ENCODE data around the gene PRDM10.

The PRDM10 gene

DNA sequence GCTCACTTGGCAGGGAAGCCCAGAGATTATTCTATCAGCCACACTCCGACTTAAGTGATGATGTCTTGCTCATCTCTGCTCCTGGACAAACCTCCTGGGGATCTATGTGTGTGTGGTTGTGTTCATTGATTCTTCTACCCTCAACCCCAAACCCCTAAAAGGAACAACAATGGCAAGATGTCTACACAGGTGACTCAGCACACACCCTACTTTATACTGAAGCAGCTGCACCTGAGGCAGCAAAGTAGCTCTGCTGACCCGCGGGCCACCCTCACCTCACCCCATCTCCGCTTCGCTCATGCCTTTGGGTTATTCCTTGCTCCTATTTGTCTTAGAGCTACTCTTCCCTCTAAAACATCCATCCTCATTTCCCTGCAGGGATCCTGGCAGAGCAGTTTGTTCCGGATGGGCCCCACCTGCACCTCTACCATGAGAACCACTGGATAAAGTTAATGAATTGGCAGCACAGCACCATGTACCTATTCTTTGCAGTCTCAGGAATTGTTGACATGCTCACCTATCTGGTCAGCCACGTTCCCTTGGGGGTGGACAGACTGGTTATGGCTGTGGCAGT, 148.3 kb downstream of the PRDM10 start:
- Histone ChIP-seq H3K27ac (ENCODE audit: low read depth, low read length) (no peak overlapping the region), H3K36me3 (ENCODE audit: insufficient read depth, low read length) (no peaks in the 10 kb centered on the region), H3K9me3 (ENCODE audit: low read length) (no peaks in the 10 kb centered on the region), H3K4me1 (ENCODE audit: insufficient read depth, low read length) (no peaks in the 10 kb centered on the region), H3K27me3 (ENCODE audit: control insufficient read depth in 1 of 2, insufficient read depth in 2 of 2, low read length in 2 of 2) (no peaks in the 10 kb centered on the region), H3K4me3 (ENCODE audit: low read depth in 1 of 2, low read length in 2 of 2) (no peak overlapping the region), H3K9ac (ENCODE audit: low read length) (no peak overlapping the region)

GRCh38 chr11:129853518-129854231, 149.0 kb downstream of the PRDM10 start:
- no peak overlapping the region for H3K27ac ChIP-seq (ENCODE audit: low read depth, low read length)
- no peaks in the 10 kb centered on the region for H3K9me3 ChIP-seq (ENCODE audit: low read length)
- no peak overlapping the region for H3K4me3 ChIP-seq (ENCODE audit: low read depth in 1 of 2, low read length in 2 of 2)
- no peak overlapping the region for H3K9ac ChIP-seq (ENCODE audit: low read length)
- H3K4me1 ChIP-seq (ENCODE audit: insufficient read depth, low read length): no peaks in the 10 kb centered on the region
- no peaks in the 10 kb centered on the region for H3K27me3 ChIP-seq (ENCODE audit: control insufficient read depth in 1 of 2, insufficient read depth in 2 of 2, low read length in 2 of 2)
- H3K36me3 ChIP-seq (ENCODE audit: insufficient read depth, low read length): no peaks in the 10 kb centered on the region

- Histone ChIP-seq H3K4me1 (ENCODE audit: insufficient read depth, low read length) (no peaks in the 10 kb centered on the region), H3K27me3 (ENCODE audit: control insufficient read depth in 1 of 2, insufficient read depth in 2 of 2, low read length in 2 of 2) (no peaks in the 10 kb centered on the region), H3K4me3 (ENCODE audit: low read depth in 1 of 2, low read length in 2 of 2) (no peak overlapping the region), H3K27ac (ENCODE audit: low read depth, low read length) (no peak overlapping the region), H3K36me3 (ENCODE audit: insufficient read depth, low read length) (no peaks in the 10 kb centered on the region), H3K9me3 (ENCODE audit: low read length) (no peaks in the 10 kb centered on the region), H3K9ac (ENCODE audit: low read length) (no peak overlapping the region)
These were observed 150.4 kb downstream of the PRDM10 start for GRCh38 chr11:129852125-129852740.

Measured in muscle layer of colon (tissue), 2 donors.